ENCODE measurements around the gene CENPS. TPM values are rescaled to one million over a fixed set of nuclear protein-coding genes. Genes with fewer than 3 reads are reported as not detected.
A peak's percentile ranks its signal among the peaks of the same experiment; 100 is the strongest.

The CENPS gene
- total and polyA plus RNA-seq, 2 of the 13 experiments (the other 11 are each of a cell fraction or from before 2014, with no cell fraction given) = 3.3 to 22.0 TPM

DNA sequence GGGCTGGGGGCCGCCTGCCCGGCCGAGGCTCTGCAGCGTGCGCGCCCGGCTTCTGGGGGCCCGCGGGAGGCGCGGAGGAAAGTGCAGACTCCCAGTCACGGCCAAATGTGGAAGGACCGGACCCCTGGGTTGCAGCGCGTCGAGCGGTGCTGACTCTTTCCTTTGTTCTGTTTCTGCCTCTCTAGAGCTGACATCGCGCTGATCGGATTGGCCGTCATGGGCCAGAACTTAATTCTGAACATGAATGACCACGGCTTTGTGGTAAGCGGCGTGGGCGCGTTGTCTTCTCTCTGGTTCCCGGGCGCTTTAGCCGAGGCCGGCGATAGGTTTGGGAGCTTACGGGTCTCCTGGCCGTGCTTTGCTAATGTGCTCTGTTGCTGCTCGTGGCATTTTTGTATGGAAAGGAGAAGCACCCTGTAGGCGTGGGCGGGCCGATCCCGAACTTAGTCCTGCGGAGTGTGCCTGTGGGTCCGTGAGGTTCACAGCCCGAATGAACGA is 30.7 kb upstream of the CENPS start (continued):
- TF ChIP-seq POGZ (CRISPR knock-in tag; IDR thresholded peaks at IDR 0.05) (no peak), ZSCAN30 (CRISPR knock-in tag; IDR thresholded peaks at IDR 0.05) (0 out of 2 replicates have a peak, but pooled peaks have one; percentile 20), TAF1 (CRISPR knock-in tag; IDR thresholded peaks at IDR 0.05) (no peak), ZNF10 (CRISPR knock-in tag; IDR thresholded peaks at IDR 0.05; ENCODE audit: borderline replicate concordance, low read depth) (no peak), ZNF607 (CRISPR knock-in tag; IDR thresholded peaks at IDR 0.05; ENCODE audit: borderline replicate concordance) (no peak), CBFB (CRISPR knock-in tag; IDR thresholded peaks at IDR 0.05) (0 out of 2 replicates have a peak, but pooled peaks have one; percentile 5)
- TF ChIP-seq, protein P1, sequence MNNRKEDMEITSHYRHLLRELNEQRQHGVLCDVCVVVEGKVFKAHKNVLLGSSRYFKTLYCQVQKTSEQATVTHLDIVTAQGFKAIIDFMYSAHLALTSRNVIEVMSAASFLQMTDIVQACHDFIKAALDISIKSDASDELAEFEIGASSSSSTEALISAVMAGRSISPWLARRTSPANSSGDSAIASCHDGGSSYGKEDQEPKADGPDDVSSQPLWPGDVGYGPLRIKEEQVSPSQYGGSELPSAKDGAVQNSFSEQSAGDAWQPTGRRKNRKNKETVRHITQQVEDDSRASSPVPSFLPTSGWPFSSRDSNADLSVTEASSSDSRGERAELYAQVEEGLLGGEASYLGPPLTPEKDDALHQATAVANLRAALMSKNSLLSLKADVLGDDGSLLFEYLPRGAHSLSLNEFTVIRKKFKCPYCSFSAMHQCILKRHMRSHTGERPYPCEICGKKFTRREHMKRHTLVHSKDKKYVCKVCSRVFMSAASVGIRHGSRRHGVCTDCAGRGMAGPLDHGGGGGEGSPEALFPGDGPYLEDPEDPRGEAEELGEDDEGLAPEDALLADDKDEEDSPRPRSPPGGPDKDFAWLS (CRISPR knock-in tag; IDR thresholded peaks at IDR 0.05; ENCODE audit: borderline replicate concordance) = no peak
- TF ChIP-seq, protein P2, sequence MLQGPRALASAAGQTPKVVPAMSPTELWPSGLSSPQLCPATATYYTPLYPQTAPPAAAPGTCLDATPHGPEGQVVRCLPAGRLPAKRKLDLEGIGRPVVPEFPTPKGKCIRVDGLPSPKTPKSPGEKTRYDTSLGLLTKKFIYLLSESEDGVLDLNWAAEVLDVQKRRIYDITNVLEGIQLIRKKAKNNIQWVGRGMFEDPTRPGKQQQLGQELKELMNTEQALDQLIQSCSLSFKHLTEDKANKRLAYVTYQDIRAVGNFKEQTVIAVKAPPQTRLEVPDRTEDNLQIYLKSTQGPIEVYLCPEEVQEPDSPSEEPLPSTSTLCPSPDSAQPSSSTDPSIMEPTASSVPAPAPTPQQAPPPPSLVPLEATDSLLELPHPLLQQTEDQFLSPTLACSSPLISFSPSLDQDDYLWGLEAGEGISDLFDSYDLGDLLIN (CRISPR knock-in tag; IDR thresholded peaks at IDR 0.05; ENCODE audit: borderline replicate concordance) = no peak

DNA sequence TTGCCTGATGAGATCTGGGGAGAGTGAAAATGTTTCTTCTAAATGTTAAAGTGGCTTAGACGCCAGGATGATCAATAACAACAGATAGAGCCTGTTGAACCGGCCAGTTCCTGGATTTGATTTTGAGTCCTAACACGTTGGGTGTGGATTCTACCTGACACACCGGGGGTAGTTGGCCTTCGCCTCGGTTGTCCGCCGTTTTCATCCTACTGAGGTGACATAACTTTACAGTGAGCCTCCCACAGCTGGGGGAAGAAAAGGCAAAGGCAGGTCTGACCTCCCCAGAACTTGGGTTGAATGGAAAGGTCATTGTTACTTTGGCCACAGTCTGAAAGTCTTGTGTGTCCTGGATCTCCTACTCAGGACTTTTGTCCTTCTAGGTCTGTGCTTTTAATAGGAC is 30.2 kb upstream of the CENPS start:
- in situ Hi-C loops (cut with HindIII; ENCODE audit: extremely low pct_ligation_motif_present, low pct_unique_long_range_greater_than_20kb) (no loop called here), intact Hi-C loops (cut with micrococcal nuclease; ENCODE audit: unreplicated experiment) (no loop called here)
- FAIRE-seq = peak; percentile 30
- H3K4me3 ChIP-seq (replicated peaks in 1 of 3; ENCODE audit: insufficient read depth in 1 of 3, low read depth in 2 of 3, low read length in 3 of 3) = peak overlapping the region; percentile 66 to 80 (median 74)
- peak overlapping the region; percentile 97 for H3K4me2 ChIP-seq (ENCODE audit: low read depth, low read length)
- no peaks in the 10 kb centered on the region for H4K20me1 ChIP-seq (ENCODE audit: insufficient read depth, low read length)
- WGBS (ENCODE audit: low lambda C conversion rate) = 2% methylated on average over 8 of the region's 8 CpGs
- H2AFZ ChIP-seq (ENCODE audit: low read length) = no peak overlapping the region
- H3K27me3 ChIP-seq (ENCODE audit: control insufficient read depth in 1 of 2, insufficient read depth in 2 of 2, low read length in 2 of 2) = no peaks in the 10 kb centered on the region
- peak overlapping the region; percentile 97 for H3K27ac ChIP-seq (ENCODE audit: extremely low read length, insufficient read depth, low read length)
- H3K4me1 ChIP-seq (ENCODE audit: insufficient read depth, low read length) = peaks cover 33% of the 10 kb centered on the region
- TSS peak; percentile 74 for BruUV-seq (replicated peaks)
- H3K9me3 ChIP-seq (ENCODE audit: low read length) = no peaks in the 10 kb centered on the region
- peaks cover 28% of the 10 kb centered on the region for H3K79me2 ChIP-seq (ENCODE audit: insufficient read depth, low read length)
- no peak for ATAC-seq
- peaks cover 4 to 21% of the 10 kb centered on the region in 2 experiments; a peak in 3 of 5 replicates for H3K36me3 ChIP-seq (replicated peaks in 1 of 2; ENCODE audit: control insufficient read depth in 1 of 2, insufficient read depth in 2 of 2, low read length in 2 of 2)
- ChIA-PET POLR2A (interaction anchor here (4.4 kb wide), 1 partner anchor 12 kb away, joined by 65 read pairs; no protein-coding TSS in a partner anchor), CTCF (ENCODE audit: low intra/inter-chr PET ratio, low total read pairs) (no interaction called here)
- DNase-seq (ENCODE audit: low spot score) = no peak
- H3K9ac ChIP-seq (ENCODE audit: insufficient read depth, low read depth, low read length) = peak overlapping the region; percentile 82
- TF ChIP-seq, protein P3, sequence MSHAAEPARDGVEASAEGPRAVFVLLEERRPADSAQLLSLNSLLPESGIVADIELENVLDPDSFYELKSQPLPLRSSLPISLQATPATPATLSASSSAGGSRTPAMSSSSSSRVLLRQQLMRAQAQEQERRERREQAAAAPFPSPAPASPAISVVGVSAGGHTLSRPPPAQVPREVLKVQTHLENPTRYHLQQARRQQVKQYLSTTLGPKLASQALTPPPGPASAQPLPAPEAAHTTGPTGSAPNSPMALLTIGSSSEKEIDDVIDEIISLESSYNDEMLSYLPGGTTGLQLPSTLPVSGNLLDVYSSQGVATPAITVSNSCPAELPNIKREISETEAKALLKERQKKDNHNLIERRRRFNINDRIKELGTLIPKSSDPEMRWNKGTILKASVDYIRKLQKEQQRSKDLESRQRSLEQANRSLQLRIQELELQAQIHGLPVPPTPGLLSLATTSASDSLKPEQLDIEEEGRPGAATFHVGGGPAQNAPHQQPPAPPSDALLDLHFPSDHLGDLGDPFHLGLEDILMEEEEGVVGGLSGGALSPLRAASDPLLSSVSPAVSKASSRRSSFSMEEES (CRISPR knock-in tag; IDR thresholded peaks at IDR 0.05) = no peak
- TF ChIP-seq, protein P4, sequence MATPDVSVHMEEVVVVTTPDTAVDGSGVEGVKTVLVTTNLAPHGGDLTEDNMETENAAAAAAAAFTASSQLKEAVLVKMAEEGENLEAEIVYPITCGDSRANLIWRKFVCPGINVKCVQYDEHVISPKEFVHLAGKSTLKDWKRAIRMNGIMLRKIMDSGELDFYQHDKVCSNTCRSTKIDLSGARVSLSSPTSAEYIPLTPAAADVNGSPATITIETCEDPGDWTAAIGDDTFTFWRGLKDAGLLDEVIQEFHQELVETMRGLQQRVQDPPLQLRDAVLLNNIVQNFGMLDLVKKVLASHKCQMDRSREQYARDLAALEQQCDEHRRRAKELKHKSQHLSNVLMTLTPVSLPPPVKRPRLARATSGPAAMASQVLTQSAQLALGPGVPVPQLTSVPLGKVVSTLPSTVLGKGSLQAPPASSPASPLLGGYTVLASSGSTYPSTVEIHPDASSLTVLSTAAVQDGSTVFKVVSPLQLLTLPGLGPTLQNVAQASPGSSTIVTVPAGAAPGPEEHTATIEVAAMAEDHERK (CRISPR knock-in tag; IDR thresholded peaks at IDR 0.05; ENCODE audit: low read depth) = no peak
- no peak for TF ChIP-seq NR2F2 (IDR thresholded peaks at IDR 0.05; ENCODE audit: borderline replicate concordance, low read depth)
- TF ChIP-seq NPAS2 (CRISPR knock-in tag; IDR thresholded peaks at IDR 0.05; ENCODE audit: borderline replicate concordance) = no peak
- TF ChIP-seq, protein P5, sequence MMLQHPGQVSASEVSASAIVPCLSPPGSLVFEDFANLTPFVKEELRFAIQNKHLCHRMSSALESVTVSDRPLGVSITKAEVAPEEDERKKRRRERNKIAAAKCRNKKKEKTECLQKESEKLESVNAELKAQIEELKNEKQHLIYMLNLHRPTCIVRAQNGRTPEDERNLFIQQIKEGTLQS (CRISPR knock-in tag; IDR thresholded peaks at IDR 0.05) = no peak
- TF ChIP-seq SRSF4 (IDR thresholded peaks at IDR 0.05; ENCODE audit: low read depth, low read length, poor library complexity, severe bottlenecking) = no peak
- TF ChIP-seq ZSCAN21 (CRISPR knock-in tag; IDR thresholded peaks at IDR 0.05; ENCODE audit: borderline replicate concordance) = no peak
- TF ChIP-seq ZBTB38 (CRISPR knock-in tag; IDR thresholded peaks at IDR 0.05) = no peak
- no peak for TF ChIP-seq BRD4 (CRISPR knock-in tag; IDR thresholded peaks at IDR 0.05)
- no peak for TF ChIP-seq KLF6 (CRISPR knock-in tag; IDR thresholded peaks at IDR 0.05)
